ENCODE results near the gene ABAT. TPM values are rescaled to one million over a fixed set of nuclear protein-coding genes. Genes with fewer than 3 reads are reported as not detected.
"Not testable (repeated sequence)": the region's sequence is repeated elsewhere in the genome, so short reads cannot be mapped to it uniquely, and the experiment has no call there.

Gene ABAT
- total and polyA plus RNA-seq, 2 of the 8 experiments (the other 6 are each of a cell fraction or from before 2014, with no cell fraction given): 6.4 to 8.4 TPM

- TF ChIP-seq PHF8 (conservative IDR thresholded peaks at IDR 0.05; ENCODE audit: low read depth, low read length) (no peak), CTBP2 (IDR thresholded peaks at IDR 0.05; ENCODE audit: borderline replicate concordance, insufficient read depth, insufficient read length, low read length) (no peak), TAF1 (IDR thresholded peaks at IDR 0.05; ENCODE audit: low read depth, low read length) (no peak)
Observed at GRCh38 chr16:8742068-8742467, 67.7 kb downstream of the ABAT start (continued).

DNA sequence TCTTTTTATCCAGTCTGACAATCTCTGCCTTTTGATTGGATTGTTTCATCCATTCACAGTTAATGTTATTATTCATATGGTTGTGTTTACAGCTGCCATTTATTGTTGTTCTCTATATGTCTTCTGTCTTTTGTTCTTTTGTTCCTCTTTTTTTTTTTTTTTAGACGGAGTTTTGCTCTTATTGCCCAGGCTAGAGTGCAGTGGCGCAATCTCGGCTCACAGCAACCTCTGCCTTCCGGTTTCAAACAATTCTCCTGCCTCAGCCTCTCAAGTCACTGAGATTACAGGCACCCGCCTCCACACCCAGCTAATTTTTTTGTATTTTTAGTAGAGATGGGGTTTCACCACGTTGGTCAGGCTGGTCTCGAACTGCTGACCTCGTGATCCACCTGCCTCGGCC lies 74.5 kb downstream of the ABAT start:
- CTCF ChIA-PET (ENCODE audit: partially characterized antibody): interaction anchor here (0.7 kb wide), 1 partner anchor 56 kb away, joined by 3 read pairs; no protein-coding TSS in a partner anchor
- H3K4me2 ChIP-seq (ENCODE audit: insufficient read depth in 1 of 2, low read depth in 2 of 2, low read length in 2 of 2); H3K14ac ChIP-seq (ENCODE audit: insufficient read length); H3K4me3 ChIP-seq (ENCODE audit: extremely low read depth in 1 of 4, insufficient read depth in 2 of 4, low read depth in 3 of 4, low read length in 4 of 4); H4K91ac ChIP-seq (replicated peaks; ENCODE audit: insufficient read length, low read length); H4K20me1 ChIP-seq (replicated peaks in 1 of 2; ENCODE audit: control insufficient read depth in 1 of 2, insufficient read depth in 2 of 2, low read length in 2 of 2); H3K9ac ChIP-seq (replicated peaks in 1 of 4; ENCODE audit: extremely low read depth in 1 of 4, low read depth in 3 of 4, low read length in 3 of 4); H4K8ac ChIP-seq (ENCODE audit: extremely low read depth, insufficient read depth, low read length); H3K23me2 ChIP-seq (ENCODE audit: low read depth, low read length); H3K23ac ChIP-seq (ENCODE audit: insufficient read length); DNase-seq (ENCODE audit: low read depth in 1 of 2, low spot score in 2 of 2); H4K5ac ChIP-seq (ENCODE audit: insufficient read length, low read depth, low read length); H3K36me3 ChIP-seq (ENCODE audit: control insufficient read depth in 2 of 4, insufficient read depth in 4 of 4, low read length in 3 of 4); H2BK5ac ChIP-seq (ENCODE audit: low read depth, low read length); H3K27ac ChIP-seq (ENCODE audit: low read depth, low read length); POLR2A ChIA-PET (ENCODE audit: partially characterized antibody); H2BK120ac ChIP-seq (replicated peaks; ENCODE audit: low read depth, low read length); FAIRE-seq; H2BK20ac ChIP-seq (ENCODE audit: low read length); H3K18ac ChIP-seq (ENCODE audit: extremely low read depth, low read length); H2BK15ac ChIP-seq (ENCODE audit: low read length); H2BK12ac ChIP-seq (ENCODE audit: low read depth, low read length); H3K4me1 ChIP-seq (replicated peaks in 1 of 4; ENCODE audit: control insufficient read depth in 3 of 4, insufficient read depth in 4 of 4, low read length in 3 of 4); H3K79me2 ChIP-seq (ENCODE audit: control insufficient read depth in 1 of 2, insufficient read depth in 2 of 2, low read length in 2 of 2); H3K79me1 ChIP-seq (ENCODE audit: low read depth, low read length); H2AFZ ChIP-seq (ENCODE audit: low read length); H3K27me3 ChIP-seq (replicated peaks in 1 of 4; ENCODE audit: control insufficient read depth in 3 of 4, extremely low read depth in 1 of 4, insufficient read depth in 3 of 4, low read length in 3 of 4); H3K56ac ChIP-seq (replicated peaks; ENCODE audit: insufficient read length, low read depth, low read length); H3K4ac ChIP-seq (replicated peaks; ENCODE audit: insufficient read length, low read depth, low read length); H3K9me3 ChIP-seq (ENCODE audit: insufficient read depth in 2 of 2, low read depth in 1 of 2, low read length in 1 of 2); H2AK5ac ChIP-seq (ENCODE audit: low read depth, low read length): not testable (repeated sequence)
- WGBS, 2 experiments (ENCODE audit: extremely low coverage in 1 of 2, insufficient coverage in 1 of 2, insufficient read length in 1 of 2, insufficient replicate concordance in 2 of 2, low coverage in 1 of 2, low lambda C conversion rate in 2 of 2, missing lambda C conversion rate in 1 of 2): 95% methylated on average over 7 of the region's 9 CpGs; no CpG with 5 or more reads in 1 of the 2 experiments
